Activated CD8-positive, alpha-beta T cell treated with anti-CD3 and anti-CD28 coated beads for 36 hours (primary cell): ENCODE data around the gene KIAA0753. TPM values are rescaled to one million over a fixed set of nuclear protein-coding genes. Genes with fewer than 3 reads are reported as not detected.

Source experiments
- ATAC-seq: fragments of 200-7000 bp; cut with Tn5 transposase; one replicate; pipeline ENCODE4 v1.10.0; 2021; ENCODE audit warnings: mild to moderate bottlenecking, moderate library complexity
- CTCF ChIA-PET: fragments of 350-600 bp; sonication (Branson Sonifier 250); formaldehyde crosslinking; loops from one replicate; lab custom pipeline; 2021; ENCODE audit warnings: antibody characterized with exemption; lab: Charles Lee
- POLR2A ChIA-PET: fragments of 350-600 bp; sonication (Branson Sonifier 250); formaldehyde crosslinking; loops from one replicate; lab custom pipeline; 2021; ENCODE audit warnings: antibody characterized with exemption; lab: Charles Lee
- DNase-seq: peaks from one replicate; pipeline ENCODE4 v3.0.0-alpha.2; 2020
- H3K27ac Mint-ChIP-seq: one replicate; pipeline ENCODE4 v1.8.0; 2021; ENCODE audit warnings: mild to moderate bottlenecking, mixed read lengths
- H3K27me3 Mint-ChIP-seq: one replicate; pipeline ENCODE4 v1.8.0; 2021; ENCODE audit warnings: mixed read lengths
- H3K36me3 Mint-ChIP-seq: one replicate; pipeline ENCODE4 v1.8.0; 2021; ENCODE audit warnings: low read depth, mixed read lengths
- H3K4me1 Mint-ChIP-seq: one replicate; pipeline ENCODE4 v1.8.0; 2021; ENCODE audit warnings: low read depth, mixed read lengths
- H3K4me3 Mint-ChIP-seq: one replicate; pipeline ENCODE4 v1.8.0; 2021; ENCODE audit warnings: mild to moderate bottlenecking, moderate library complexity, mixed read lengths
- H3K9me3 Mint-ChIP-seq: one replicate; pipeline ENCODE4 v1.8.0; 2021; ENCODE audit warnings: mixed read lengths
- intact Hi-C: fragments of 100-400 bp; cut with micrococcal nuclease; formaldehyde crosslinking; loops from one replicate; pipeline ENCODE4 v1.10.0; 2022
- total RNA-seq, 2 experiments: library from RNA; stranded (reverse); gene quantifications; one replicate each; pipeline ENCODE4 v1.2.3, GENCODE V29; 2021
- TF ChIP-seq, protein P1 (sequence below): fragments of 200-600 bp; IDR thresholded peaks from one replicate; pipeline ENCODE4 v1.8.0; 2022; ENCODE audit warnings: antibody characterized with exemption, mild to moderate bottlenecking

KIAA0753 gene
- total RNA-seq, 2 experiments from 2014 or later, result 16.5 to 17.3 TPM

DNA sequence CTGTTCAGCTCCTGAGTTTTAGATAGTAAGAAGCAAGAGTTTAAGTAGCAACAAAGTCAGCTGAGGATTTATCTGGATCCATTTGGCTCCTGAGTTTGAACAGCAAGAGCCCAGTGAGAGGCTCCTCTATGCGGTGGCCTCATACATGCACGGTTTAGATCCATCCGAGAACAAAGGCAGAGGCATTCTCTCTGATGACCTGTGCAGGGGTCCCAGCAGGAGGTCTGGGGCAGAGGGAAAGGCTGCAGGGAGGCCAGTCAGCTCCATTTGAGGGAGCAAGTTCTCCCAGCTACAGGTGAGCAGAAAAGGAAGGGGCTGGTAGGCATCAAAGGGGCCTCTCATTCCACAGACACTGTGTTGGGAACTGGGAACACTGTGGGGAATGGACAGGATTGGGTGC, 100.6 kb downstream of the KIAA0753 start:
- ChIA-PET POLR2A (no interaction called here), CTCF (interaction anchor here (0.9 kb wide), 1 partner anchor 67 kb away, joined by 3 read pairs; no protein-coding TSS in a partner anchor)
- DNase-seq (no peak), ATAC-seq (no peak)
- no peak overlapping the region for H3K27ac Mint-ChIP-seq
- no peak overlapping the region for H3K4me3 Mint-ChIP-seq
- peaks cover 2% of the 10 kb centered on the region for H3K9me3 Mint-ChIP-seq
- no peaks in the 10 kb centered on the region for H3K36me3 Mint-ChIP-seq
- intact Hi-C loops, result no loop called here
- no peaks in the 10 kb centered on the region for H3K27me3 Mint-ChIP-seq
- TF ChIP-seq, protein P1, sequence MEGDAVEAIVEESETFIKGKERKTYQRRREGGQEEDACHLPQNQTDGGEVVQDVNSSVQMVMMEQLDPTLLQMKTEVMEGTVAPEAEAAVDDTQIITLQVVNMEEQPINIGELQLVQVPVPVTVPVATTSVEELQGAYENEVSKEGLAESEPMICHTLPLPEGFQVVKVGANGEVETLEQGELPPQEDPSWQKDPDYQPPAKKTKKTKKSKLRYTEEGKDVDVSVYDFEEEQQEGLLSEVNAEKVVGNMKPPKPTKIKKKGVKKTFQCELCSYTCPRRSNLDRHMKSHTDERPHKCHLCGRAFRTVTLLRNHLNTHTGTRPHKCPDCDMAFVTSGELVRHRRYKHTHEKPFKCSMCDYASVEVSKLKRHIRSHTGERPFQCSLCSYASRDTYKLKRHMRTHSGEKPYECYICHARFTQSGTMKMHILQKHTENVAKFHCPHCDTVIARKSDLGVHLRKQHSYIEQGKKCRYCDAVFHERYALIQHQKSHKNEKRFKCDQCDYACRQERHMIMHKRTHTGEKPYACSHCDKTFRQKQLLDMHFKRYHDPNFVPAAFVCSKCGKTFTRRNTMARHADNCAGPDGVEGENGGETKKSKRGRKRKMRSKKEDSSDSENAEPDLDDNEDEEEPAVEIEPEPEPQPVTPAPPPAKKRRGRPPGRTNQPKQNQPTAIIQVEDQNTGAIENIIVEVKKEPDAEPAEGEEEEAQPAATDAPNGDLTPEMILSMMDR, result no peak
- H3K4me1 Mint-ChIP-seq, result no peaks in the 10 kb centered on the region

DNA sequence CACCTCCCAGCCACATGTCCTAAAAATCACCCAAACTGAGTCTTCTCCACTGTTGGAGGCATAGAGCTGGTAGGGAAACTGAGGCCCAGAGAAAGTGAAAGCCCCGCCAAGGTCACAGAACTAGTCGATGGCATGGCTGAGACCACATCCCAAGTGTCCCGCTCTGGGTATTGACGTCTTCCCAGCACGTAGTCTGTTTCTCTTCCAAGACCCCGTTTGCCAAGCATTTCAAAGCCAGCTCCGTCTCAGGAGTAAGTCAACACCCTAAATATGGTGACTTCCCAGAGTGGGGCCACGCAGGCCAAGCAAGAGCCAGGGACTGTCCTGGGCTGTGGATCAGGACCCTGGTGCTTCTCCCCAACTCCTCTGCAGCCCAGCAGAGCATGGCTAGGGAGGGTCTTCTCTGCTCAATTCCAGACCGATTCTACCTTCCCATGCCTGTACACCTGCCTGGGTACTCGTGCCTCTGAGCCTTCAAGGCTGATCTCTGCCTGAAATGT, 103.9 kb downstream of the KIAA0753 start:
- intact Hi-C loops, result no loop called here
- Mint-ChIP-seq H3K4me1 (no peaks in the 10 kb centered on the region), H3K27me3 (no peaks in the 10 kb centered on the region), H3K27ac (no peak overlapping the region), H3K36me3 (no peaks in the 10 kb centered on the region), H3K9me3 (peaks cover 2% of the 10 kb centered on the region), H3K4me3 (no peak overlapping the region)
- CTCF ChIA-PET, result no interaction called here
- ATAC-seq (no peak), DNase-seq (no peak)
- POLR2A ChIA-PET, result no interaction called here
- TF ChIP-seq, protein P1, result no peak

DNA sequence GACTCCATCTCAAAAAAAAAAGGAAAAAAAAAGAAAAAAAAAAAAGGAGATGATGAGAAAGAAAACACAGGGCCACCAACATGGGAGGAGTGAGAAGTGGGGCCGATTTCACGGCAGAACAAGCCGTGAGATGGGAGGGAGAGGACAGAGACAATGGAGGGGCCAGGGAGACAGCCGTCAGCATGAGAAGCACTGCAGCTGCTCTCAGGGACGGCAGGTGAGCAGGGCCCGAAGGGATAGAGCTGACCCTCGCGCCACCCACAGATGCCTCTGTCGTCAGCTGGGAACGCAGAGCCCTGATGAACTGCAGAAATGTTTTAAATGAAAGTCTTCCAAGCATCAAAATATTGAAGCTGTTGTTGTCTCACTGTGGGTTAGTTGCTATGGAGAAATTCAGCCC, 104.5 kb downstream of the KIAA0753 start:
- DNase-seq, result no peak
- POLR2A ChIA-PET, result no interaction called here
- CTCF ChIA-PET, result no interaction called here
- Mint-ChIP-seq H3K4me1 (no peaks in the 10 kb centered on the region), H3K27me3 (no peaks in the 10 kb centered on the region), H3K36me3 (no peaks in the 10 kb centered on the region), H3K27ac (no peak overlapping the region), H3K4me3 (no peak overlapping the region), H3K9me3 (peaks cover 2% of the 10 kb centered on the region)
- TF ChIP-seq, protein P1, result no peak
- no peak for ATAC-seq
- intact Hi-C loops, result no loop called here

DNA sequence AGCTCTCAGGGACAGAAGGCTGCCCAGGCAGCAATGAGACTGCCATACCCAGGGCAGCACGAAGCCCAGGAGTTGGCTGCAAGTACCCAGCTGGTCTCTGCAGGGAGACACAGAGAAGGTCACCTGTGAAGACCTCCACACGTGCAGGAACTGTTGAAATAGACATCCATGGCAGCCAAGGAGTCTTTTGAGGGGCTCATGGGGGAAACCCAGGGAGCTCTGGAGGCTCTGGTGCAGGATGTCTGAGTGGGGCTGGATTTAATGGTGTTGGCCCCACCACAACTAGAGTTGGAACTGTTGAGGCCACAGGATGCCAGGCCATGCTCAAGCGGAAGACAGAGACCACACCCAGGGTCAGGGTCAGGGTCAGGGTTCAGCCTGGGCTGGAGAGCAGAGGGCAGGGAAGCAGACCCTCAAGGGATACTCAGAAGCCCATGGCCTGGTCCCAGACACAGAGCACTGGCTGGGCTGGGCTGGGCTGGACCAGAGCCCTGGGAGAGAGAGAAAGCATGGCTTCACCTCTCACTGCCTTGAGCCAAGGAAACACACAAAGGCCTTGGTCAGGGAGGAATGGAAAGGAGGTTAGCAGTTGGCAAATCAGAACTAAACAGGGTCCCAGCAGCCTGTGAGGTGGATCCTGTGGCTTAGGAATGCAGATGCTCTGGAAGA, 105.5 kb downstream of the KIAA0753 start:
- no peak overlapping the region for H3K27ac Mint-ChIP-seq
- CTCF ChIA-PET, result no interaction called here
- TF ChIP-seq, protein P1, result no peak
- ATAC-seq (no peak), DNase-seq (no peak)
- H3K4me3 Mint-ChIP-seq, result no peak overlapping the region
- POLR2A ChIA-PET, result no interaction called here
- peaks cover 2% of the 10 kb centered on the region for H3K9me3 Mint-ChIP-seq
- intact Hi-C loops, result no loop called here
- H3K27me3 Mint-ChIP-seq, result no peaks in the 10 kb centered on the region
- H3K4me1 Mint-ChIP-seq, result no peaks in the 10 kb centered on the region
- no peaks in the 10 kb centered on the region for H3K36me3 Mint-ChIP-seq

DNA sequence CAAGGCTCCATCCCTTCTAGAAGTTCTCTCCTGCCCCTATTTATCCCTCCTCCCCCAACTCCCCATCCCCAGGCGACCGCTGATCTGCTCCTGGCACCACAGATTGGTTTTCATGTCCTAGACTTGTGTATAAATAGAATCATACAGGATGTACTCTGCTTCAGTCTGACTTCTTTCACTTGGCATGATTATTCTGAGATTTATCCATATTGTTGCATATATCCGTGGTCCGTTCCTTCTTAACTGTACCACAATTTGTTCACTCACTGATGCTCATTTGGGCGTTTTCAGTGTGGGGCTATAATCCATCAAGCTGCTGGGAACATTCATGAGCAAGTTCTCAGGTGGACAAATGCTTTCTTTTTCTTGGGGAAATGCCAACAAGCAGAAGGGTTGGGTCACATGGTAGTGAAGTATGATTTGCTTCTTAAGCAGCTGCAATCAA, 108.0 kb downstream of the KIAA0753 start:
- Mint-ChIP-seq H3K27ac (no peak overlapping the region), H3K4me1 (no peaks in the 10 kb centered on the region), H3K4me3 (no peak overlapping the region), H3K27me3 (no peaks in the 10 kb centered on the region), H3K36me3 (no peaks in the 10 kb centered on the region), H3K9me3 (no peaks in the 10 kb centered on the region)
- TF ChIP-seq, protein P1, result no peak
- no peak for ATAC-seq
- CTCF ChIA-PET, result no interaction called here
- intact Hi-C loops, result no loop called here
- POLR2A ChIA-PET, result no interaction called here
- DNase-seq, result no peak
